Liver (tissue), 3 donors: Measurements from ENCODE around the gene PAPPA2.

Experiments
- CTCF ChIP-seq: fragments of 150-350 bp; IDR thresholded peaks from 2 replicates; pipeline ENCODE4 v1.5.1; 2017; ENCODE audit warnings: improper control_type of control experiment, low read depth, low read length; ENCODE audit not compliant: missing input control
- GABPA ChIP-seq, 2 donors: IDR thresholded peaks in 1 of 2; conservative IDR thresholded peaks in 1 of 2; 2 replicates each; pipeline ENCODE4 v1.6.1; 2016; ENCODE audit warnings: antibody characterized with exemption in 2 of 2, mild to moderate bottlenecking in 1 of 2, moderate library complexity in 1 of 2
- RAD21 ChIP-seq, 2 donors: IDR thresholded peaks; 2 replicates each; pipeline ENCODE4 v1.6.1; 2016; ENCODE audit warnings: antibody characterized with exemption in 2 of 2, mild to moderate bottlenecking in 2 of 2
- TF ChIP-seq, protein P1 (sequence below): IDR thresholded peaks from 2 replicates; pipeline ENCODE4 v1.6.1; 2016; ENCODE audit warnings: antibody characterized with exemption, mild to moderate bottlenecking
- TF ChIP-seq, protein P2 (sequence below): IDR thresholded peaks from 2 replicates; pipeline ENCODE4 v1.6.1; 2016; ENCODE audit warnings: antibody characterized with exemption
- donor health status: healthy.
- donor health status: healthy.

GRCh38 chr1:176682830-176683535, 220.0 kb downstream of the PAPPA2 start:
- no peak for TF ChIP-seq GABPA (IDR thresholded peaks at IDR 0.05 in 1 of 2, conservative IDR thresholded peaks at IDR 0.05 in 1 of 2)
- TF ChIP-seq, protein P1, sequence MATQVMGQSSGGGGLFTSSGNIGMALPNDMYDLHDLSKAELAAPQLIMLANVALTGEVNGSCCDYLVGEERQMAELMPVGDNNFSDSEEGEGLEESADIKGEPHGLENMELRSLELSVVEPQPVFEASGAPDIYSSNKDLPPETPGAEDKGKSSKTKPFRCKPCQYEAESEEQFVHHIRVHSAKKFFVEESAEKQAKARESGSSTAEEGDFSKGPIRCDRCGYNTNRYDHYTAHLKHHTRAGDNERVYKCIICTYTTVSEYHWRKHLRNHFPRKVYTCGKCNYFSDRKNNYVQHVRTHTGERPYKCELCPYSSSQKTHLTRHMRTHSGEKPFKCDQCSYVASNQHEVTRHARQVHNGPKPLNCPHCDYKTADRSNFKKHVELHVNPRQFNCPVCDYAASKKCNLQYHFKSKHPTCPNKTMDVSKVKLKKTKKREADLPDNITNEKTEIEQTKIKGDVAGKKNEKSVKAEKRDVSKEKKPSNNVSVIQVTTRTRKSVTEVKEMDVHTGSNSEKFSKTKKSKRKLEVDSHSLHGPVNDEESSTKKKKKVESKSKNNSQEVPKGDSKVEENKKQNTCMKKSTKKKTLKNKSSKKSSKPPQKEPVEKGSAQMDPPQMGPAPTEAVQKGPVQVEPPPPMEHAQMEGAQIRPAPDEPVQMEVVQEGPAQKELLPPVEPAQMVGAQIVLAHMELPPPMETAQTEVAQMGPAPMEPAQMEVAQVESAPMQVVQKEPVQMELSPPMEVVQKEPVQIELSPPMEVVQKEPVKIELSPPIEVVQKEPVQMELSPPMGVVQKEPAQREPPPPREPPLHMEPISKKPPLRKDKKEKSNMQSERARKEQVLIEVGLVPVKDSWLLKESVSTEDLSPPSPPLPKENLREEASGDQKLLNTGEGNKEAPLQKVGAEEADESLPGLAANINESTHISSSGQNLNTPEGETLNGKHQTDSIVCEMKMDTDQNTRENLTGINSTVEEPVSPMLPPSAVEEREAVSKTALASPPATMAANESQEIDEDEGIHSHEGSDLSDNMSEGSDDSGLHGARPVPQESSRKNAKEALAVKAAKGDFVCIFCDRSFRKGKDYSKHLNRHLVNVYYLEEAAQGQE, result no peak
- TF ChIP-seq CTCF, result no peak
- no peak for TF ChIP-seq RAD21 (IDR thresholded peaks at IDR 0.05)
- TF ChIP-seq, protein P2, sequence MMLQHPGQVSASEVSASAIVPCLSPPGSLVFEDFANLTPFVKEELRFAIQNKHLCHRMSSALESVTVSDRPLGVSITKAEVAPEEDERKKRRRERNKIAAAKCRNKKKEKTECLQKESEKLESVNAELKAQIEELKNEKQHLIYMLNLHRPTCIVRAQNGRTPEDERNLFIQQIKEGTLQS, result no peak
